BLaER1 (cell line): ENCODE data around the gene ELMO3.

Experiments
- H3K27ac ChIP-seq: shearing (Covaris generic); formaldehyde crosslinking; 2 replicates; pipeline ENCODE4 v1.8.1; 2022
- H3K27me3 ChIP-seq: shearing (Covaris generic); formaldehyde crosslinking; 2 replicates; pipeline ENCODE4 v1.8.1; 2022
- H3K36me3 ChIP-seq: shearing (Covaris generic); formaldehyde crosslinking; 2 replicates; pipeline ENCODE4 v1.8.1; 2022
- H3K4me1 ChIP-seq: shearing (Covaris generic); formaldehyde crosslinking; 2 replicates; pipeline ENCODE4 v1.8.1; 2022
- H3K4me2 ChIP-seq: shearing (Covaris generic); formaldehyde crosslinking; 2 replicates; pipeline ENCODE4 v1.8.1; 2022
- H3K4me3 ChIP-seq: shearing (Covaris generic); formaldehyde crosslinking; 2 replicates; pipeline ENCODE4 v1.8.1; 2022
- H3K9ac ChIP-seq: shearing (Covaris generic); formaldehyde crosslinking; 2 replicates; pipeline ENCODE4 v1.8.1; 2022
- H3K9me3 ChIP-seq: shearing (Covaris generic); formaldehyde crosslinking; 2 replicates; pipeline ENCODE4 v1.8.1; 2022
- H4K20me1 ChIP-seq: shearing (Covaris generic); formaldehyde crosslinking; 2 replicates; pipeline ENCODE4 v1.8.1; 2022
- Cebpa-rat ChIP-seq: shearing (Covaris generic); IDR thresholded peaks from 2 replicates; pipeline ENCODE4 v1.8.1; 2022

The ELMO3 gene

DNA sequence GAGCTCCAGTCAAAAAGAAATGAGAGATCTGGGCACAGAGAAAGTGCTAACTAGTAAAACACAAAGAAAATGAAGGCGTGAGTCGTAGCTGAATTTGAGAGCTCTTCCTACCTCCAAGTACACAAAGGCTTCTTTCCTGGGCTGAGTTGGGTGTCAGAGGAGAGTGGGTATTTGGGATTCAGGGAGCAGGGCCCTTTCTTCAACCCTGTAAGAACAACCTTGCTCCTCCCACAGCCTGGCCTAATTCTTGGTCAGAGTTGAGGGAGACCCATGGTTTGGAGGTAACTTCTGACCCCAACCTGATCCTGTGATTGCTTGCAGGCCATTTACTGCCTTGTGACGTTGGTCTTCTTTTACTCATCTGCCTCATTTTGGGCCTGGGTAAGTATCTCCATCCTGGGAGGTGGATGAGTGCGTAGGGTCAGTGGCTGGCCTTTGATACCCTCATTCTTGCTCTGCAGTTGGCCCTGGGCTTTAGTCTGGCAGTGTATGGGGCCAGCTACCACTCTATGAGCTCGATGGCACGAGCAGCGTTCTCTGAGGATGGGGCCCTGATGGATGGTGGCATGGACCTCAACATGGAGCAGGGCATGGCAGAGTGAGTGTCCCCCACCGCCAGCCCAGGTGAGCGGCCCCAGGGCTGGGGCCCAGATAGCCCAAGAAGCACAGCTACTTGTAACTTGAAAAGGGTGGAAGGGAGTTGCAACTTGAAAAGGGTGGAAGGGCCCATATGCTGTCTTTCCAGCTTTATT is 29.3 kb downstream of the ELMO3 start:
- Histone ChIP-seq H3K9ac (peak overlapping the region; percentile 86), H4K20me1 (peaks cover 40% of the 10 kb centered on the region), H3K36me3 (peaks cover 54% of the 10 kb centered on the region), H3K4me1 (peaks cover 26% of the 10 kb centered on the region), H3K27ac (no peak overlapping the region), H3K4me3 (peak overlapping the region; percentile 87), H3K4me2 (peak overlapping the region; percentile 95), H3K9me3 (no peaks in the 10 kb centered on the region), H3K27me3 (no peaks in the 10 kb centered on the region)
- no peak for TF ChIP-seq Cebpa-rat

DNA sequence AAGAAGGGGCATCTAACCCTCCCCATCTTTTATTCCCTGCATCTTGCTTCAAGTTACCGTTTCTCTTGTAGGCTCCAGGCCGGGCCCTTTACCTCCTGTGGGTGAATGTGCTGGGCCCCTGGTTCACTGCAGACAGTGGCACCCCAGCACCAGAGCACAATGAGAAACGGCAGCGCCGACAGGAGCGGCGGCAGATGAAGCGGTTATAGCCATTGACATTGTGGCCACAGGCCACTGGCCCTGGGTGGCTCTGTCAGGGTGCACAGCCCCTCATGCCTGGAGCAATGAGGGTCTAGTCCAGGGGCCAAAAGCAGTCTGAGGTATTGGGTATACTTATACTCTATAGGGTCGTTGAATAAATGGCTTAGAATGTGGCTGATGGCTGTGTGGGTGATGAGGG is 30.0 kb downstream of the ELMO3 start:
- H3K4me2 ChIP-seq = no peak overlapping the region
- peaks cover 60% of the 10 kb centered on the region for H3K36me3 ChIP-seq
- H3K27ac ChIP-seq = no peak overlapping the region
- H3K9me3 ChIP-seq = no peaks in the 10 kb centered on the region
- H3K27me3 ChIP-seq = no peaks in the 10 kb centered on the region
- H3K9ac ChIP-seq = no peak overlapping the region
- H4K20me1 ChIP-seq = peaks cover 40% of the 10 kb centered on the region
- peaks cover 26% of the 10 kb centered on the region for H3K4me1 ChIP-seq
- TF ChIP-seq Cebpa-rat = no peak
- H3K4me3 ChIP-seq = no peak overlapping the region

DNA sequence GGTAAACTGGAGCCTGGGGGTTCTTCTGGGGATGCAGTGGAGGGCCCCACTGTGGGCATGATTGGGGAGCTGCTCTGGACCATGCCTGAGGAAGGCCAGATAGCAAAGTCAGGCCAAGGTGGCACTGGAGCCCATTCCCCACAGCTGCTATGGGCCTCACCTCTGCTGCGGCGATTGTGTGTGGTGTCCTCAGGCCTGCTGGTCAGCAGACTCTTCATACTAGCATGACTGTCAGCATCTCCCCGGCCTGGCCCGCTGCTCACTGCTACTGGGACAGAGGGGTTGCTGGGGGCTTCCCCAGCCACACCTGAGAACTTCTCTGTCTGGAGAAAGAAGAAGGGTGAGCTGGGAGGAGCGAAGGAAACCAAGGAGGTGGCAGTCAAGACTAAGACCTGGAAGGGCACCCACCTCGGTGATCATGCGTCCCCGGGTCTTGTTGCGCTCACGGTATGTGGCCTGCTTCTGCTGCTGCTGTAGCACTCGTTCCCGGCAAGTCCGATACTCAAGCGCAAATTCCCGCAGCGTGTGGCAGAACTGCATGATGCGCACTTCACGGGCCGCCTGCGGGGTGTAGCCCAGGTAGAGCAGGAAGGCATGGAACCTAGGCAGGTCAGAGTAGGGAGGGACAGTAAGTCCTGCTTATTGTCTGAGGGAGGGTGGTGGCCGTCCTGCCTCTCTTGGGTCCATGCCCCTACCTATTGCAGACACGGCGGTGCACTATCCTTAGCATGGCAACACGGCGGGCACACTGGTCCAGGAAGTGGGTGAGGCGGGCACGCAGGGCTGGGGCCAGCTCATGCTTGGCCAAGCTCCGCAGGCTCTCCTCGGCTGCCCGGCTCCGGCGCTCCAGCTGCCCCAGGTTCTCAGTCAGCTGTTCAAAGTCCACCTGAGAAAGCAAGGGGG is 31.2 kb downstream of the ELMO3 start:
- Histone ChIP-seq H3K9ac (no peak overlapping the region), H3K4me3 (no peak overlapping the region), H3K36me3 (peaks cover 72% of the 10 kb centered on the region), H3K27ac (no peak overlapping the region), H3K4me1 (peaks cover 38% of the 10 kb centered on the region), H3K9me3 (no peaks in the 10 kb centered on the region), H3K4me2 (no peak overlapping the region), H3K27me3 (no peaks in the 10 kb centered on the region), H4K20me1 (peaks cover 40% of the 10 kb centered on the region)
- no peak for TF ChIP-seq Cebpa-rat

DNA sequence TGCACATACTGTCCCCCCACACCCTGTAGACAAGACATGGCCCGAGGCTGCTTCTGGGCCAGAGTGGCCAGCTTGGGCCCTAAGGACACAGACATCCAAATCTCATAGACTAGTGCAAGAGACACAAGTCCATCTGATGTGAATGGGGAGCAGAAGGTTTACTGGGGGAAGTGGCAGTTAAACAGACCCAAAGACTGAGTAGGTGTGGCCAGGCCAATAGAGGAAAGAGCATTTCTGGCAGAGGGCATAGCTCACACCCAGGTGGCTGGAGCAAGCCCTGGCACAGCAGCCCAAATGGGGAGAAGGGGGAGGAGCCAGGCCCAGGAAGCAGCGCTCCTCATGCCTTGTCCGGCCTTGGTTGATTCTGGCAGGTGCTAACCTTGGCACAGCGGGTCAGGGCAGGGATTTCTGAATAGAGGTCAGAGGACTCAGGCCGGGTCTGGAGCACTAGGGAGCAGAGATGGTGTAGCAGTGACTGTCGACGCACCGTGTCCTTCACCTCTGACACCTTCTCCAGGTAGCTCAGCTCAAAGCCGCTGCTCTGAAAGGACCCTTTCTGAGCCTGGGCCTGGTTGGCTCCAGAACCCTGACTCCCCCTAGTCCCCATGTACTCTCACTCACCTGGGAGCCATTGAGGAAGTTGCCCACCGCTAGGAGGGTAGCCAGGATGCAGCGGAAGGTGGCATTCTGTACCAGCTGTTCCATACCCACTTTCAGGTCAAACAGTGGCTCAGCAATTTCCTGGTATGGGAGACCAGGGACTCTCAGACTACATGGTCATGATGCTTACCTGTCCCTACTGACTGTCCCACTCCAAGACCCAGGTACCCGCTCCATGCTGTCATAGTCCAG is 32.1 kb downstream of the ELMO3 start:
- H3K9me3 ChIP-seq = no peaks in the 10 kb centered on the region
- no peaks in the 10 kb centered on the region for H3K27me3 ChIP-seq
- peaks cover 38% of the 10 kb centered on the region for H3K4me1 ChIP-seq
- H3K27ac ChIP-seq = no peak overlapping the region
- H3K4me3 ChIP-seq = no peak overlapping the region
- no peak for TF ChIP-seq Cebpa-rat
- H3K4me2 ChIP-seq = no peak overlapping the region
- peaks cover 81% of the 10 kb centered on the region for H3K36me3 ChIP-seq
- H3K9ac ChIP-seq = no peak overlapping the region
- peaks cover 40% of the 10 kb centered on the region for H4K20me1 ChIP-seq

DNA sequence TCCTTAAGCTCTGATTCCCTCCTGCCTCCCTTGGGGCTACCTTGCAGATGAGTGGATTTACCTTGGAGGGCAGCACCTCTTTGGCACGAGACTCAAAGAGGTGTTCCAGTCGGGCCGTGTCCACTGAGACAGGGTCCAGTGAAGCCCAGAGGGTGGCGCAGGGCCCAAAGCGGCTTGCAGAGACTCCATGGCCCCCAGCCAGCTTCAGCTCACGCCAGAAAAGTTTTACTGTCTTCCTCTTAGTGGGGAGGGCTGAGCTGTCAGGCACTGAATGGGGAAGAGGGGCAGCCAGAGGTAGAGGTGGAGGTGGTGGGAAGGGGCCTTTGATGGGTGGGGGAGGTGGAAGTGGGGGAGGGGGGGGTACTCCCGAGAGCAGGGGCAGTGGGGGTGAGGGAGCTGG is 34.7 kb downstream of the ELMO3 start:
- Histone ChIP-seq H4K20me1 (peaks cover 41% of the 10 kb centered on the region), H3K4me3 (no peak overlapping the region), H3K4me2 (no peak overlapping the region), H3K9ac (no peak overlapping the region), H3K4me1 (peaks cover 24% of the 10 kb centered on the region), H3K9me3 (no peaks in the 10 kb centered on the region), H3K27ac (no peak overlapping the region), H3K36me3 (peaks cover 97% of the 10 kb centered on the region), H3K27me3 (no peaks in the 10 kb centered on the region)
- TF ChIP-seq Cebpa-rat = no peak

DNA sequence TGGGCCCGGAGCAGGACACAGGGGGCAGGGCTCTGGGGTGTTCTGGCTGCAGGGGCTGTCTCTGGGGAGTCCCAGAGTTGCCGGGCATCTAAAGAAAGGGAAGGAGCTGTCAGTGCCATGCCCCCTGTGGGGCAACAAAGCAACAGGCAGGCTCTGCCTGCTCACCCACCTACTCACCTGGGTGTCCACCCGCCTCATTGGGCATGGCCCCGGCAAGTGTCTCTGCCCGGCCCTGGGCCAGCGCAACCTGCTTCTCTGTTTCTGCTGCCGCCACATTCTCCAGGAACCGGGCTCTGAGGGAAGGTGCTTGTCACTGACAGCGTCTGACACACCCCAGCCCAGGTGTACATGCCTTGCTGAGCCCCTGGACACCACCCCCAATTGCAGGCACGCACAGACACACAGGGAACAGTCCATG is 35.3 kb downstream of the ELMO3 start:
- H3K36me3 ChIP-seq = peaks cover 97% of the 10 kb centered on the region
- no peak overlapping the region for H3K9ac ChIP-seq
- no peaks in the 10 kb centered on the region for H3K27me3 ChIP-seq
- H3K4me3 ChIP-seq = no peak overlapping the region
- H3K27ac ChIP-seq = no peak overlapping the region
- TF ChIP-seq Cebpa-rat = no peak
- H4K20me1 ChIP-seq = peaks cover 41% of the 10 kb centered on the region
- no peak overlapping the region for H3K4me2 ChIP-seq
- H3K4me1 ChIP-seq = peaks cover 24% of the 10 kb centered on the region
- no peaks in the 10 kb centered on the region for H3K9me3 ChIP-seq

DNA sequence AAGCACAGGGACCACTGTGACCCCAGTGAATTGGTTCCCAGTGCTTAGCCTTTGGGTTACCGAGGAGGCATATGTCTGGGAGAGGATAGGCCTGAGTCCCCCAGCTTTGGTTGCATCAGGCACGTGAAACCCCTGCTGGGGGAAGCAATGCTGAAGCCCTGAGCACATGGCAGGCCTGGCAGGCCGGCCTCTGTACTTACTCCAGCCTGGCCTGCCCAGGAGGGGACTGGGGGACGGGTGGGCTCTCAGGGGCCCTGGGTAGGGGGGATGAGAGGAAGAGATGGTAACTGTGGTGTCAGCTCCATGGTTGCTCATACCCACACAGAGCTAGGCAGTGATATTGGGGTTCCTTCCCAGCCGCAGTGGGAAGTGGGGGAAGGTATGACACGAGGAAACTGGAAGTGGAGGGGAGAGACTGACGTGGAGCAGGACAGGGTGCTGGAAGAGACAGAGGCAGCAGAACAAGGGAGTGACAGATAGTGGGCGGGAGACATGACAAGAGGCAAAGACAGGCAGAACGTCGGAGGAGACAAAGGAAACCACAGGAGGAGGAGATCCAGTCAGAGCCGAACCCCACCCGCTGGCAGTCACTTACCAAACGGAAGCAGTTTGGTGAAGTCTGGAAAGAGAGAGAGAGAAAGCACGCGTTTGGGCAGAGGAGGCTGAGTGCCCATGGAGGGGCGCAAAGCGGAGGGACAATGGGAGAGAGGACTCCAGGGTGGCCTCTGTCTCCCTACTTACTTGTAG is 37.1 kb downstream of the ELMO3 start:
- Histone ChIP-seq H3K36me3 (peaks cover 93% of the 10 kb centered on the region), H3K27ac (peak overlapping the region; percentile 78), H3K4me1 (peaks cover 24% of the 10 kb centered on the region), H3K9me3 (no peaks in the 10 kb centered on the region), H3K27me3 (no peaks in the 10 kb centered on the region), H3K4me2 (peak overlapping the region; percentile 77), H3K9ac (peak overlapping the region; percentile 82), H4K20me1 (peaks cover 39% of the 10 kb centered on the region), H3K4me3 (peak overlapping the region; percentile 59)
- TF ChIP-seq Cebpa-rat = no peak

DNA sequence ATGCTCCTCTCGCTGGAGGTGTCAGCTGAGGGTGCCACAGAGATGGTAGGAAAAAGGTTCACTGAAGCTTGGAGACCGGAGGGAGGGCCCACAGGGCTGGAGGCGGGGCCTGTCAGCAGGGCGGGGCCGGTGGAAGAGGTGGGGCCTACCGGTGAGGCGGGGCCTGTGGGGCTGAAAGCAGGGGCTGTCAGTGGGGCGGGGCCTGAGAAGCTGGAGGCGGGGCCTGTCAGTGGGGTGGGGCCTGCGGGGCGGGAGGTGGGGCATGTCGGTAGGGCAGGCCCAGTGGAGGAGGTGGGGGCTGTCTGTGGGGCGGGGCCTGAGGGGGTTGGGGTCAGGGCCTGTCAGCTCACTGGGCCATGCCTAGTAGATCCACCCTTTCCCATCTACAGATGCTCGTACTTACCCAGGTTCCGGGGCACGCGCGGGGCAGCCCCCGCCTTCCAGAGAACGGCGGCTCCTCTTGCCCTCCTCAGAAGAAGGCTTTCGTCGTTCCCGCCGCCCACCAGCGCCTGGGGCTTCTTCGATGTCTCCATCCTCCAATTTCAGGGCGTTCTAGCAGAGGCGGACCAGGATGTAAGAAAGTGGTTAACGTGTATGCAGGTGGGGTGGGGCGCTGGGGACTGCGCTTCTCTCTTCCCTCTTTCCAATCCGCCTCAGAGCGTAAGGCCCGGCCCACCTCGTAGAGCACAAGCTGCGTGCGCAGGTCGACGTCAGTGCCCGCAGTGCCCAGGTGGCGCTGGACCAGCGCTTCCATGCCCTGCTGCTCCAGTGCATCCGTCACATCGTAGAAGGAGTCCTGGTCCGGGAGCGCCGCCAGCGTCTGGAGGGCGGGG is 37.8 kb downstream of the ELMO3 start:
- Histone ChIP-seq H3K4me1 (peaks cover 32% of the 10 kb centered on the region), H3K9me3 (no peaks in the 10 kb centered on the region), H3K36me3 (peaks cover 92% of the 10 kb centered on the region), H3K27ac (peak overlapping the region; percentile 78), H3K4me2 (peak overlapping the region; percentile 77), H3K9ac (peak overlapping the region; percentile 82; the same call in 1 of the 2 replicates), H3K27me3 (no peaks in the 10 kb centered on the region), H3K4me3 (peak overlapping the region; percentile 59), H4K20me1 (peaks cover 44% of the 10 kb centered on the region)
- TF ChIP-seq Cebpa-rat = no peak
